ENCODE results near the gene HYDIN. TPM values are rescaled to one million over a fixed set of nuclear protein-coding genes. Genes with fewer than 3 reads are reported as not detected.
A peak's percentile ranks its signal among the peaks of the same experiment; 100 is the strongest.

HYDIN gene
- polyA plus RNA-seq, 2 of the 4 experiments (the other 2 are of a cell fraction): 0.23 to 0.41 TPM

DNA sequence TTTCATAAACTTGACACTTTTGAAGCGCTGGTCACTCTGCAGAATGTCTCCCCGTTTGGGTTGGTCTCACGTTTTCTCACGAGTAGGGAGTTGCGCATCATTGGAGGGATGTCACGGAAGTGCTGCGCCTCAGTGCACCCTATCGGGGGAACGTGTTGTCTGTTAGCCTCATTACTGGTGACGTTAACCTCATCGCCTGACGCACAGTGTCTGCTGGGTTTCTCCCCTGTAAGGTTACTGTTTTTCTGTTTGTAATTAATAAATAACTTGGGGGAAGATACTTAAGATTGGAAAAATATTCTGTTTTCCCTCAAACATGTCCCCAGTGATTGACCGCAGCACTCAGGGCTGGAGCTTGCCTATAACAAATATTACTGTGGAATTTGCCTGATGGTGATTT lies 456.3 kb downstream of the HYDIN start (continued):
- TF ChIP-seq, protein P1, sequence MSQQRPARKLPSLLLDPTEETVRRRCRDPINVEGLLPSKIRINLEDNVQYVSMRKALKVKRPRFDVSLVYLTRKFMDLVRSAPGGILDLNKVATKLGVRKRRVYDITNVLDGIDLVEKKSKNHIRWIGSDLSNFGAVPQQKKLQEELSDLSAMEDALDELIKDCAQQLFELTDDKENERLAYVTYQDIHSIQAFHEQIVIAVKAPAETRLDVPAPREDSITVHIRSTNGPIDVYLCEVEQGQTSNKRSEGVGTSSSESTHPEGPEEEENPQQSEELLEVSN (IDR thresholded peaks at IDR 0.05; ENCODE audit: borderline replicate concordance, low read depth): no peak
- TF ChIP-seq POLR2AphosphoS2 (conservative IDR thresholded peaks at IDR 0.05; ENCODE audit: low read length) (no peak), FOSL2 (IDR thresholded peaks at IDR 0.05) (no peak), FOSL2 (CRISPR knock-in tag; IDR thresholded peaks at IDR 0.05) (no peak), KDM5A (IDR thresholded peaks at IDR 0.05) (no peak), SMC3 (IDR thresholded peaks at IDR 0.05) (no peak)

DNA sequence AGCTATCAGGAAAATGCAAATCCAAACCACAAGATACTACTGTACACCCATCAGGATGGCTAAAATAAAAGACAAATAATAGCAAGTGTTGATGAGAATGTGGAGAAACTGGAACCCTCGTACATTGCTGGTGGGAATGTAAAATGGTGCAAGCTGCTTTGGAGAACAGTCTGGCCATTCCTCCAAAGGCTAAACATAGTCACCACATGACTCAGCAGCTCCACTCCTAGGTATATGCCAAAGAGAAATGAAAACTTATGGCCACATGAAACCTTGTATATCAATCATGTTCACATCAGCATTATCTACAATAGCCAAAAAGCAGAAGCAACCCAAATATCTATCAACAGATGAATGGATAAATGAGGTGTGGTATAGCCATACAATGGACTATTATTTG lies 458.0 kb downstream of the HYDIN start:
- no peak for ATAC-seq
- H3K27ac ChIP-seq: no peak overlapping the region
- DNase-seq (ENCODE audit: low read depth in 1 of 2, low spot score in 1 of 2): no peak
- no peaks in the 10 kb centered on the region for H3K9me3 ChIP-seq
- CTCF ChIA-PET: interaction anchor here (3.0 to 17.5 kb wide), 10 partner anchors 11 to 119 kb away, joined by 26 to 463 read pairs (median 46); partner anchors contain the start of gene MTSS2
- no peak overlapping the region for H3K4me3 ChIP-seq
- FAIRE-seq: no peak
- no peak overlapping the region for H3K4me2 ChIP-seq
- POLR2A ChIA-PET: no interaction called here
- peak; percentile 5 for TF ChIP-seq MAFK (IDR thresholded peaks at IDR 0.05; ENCODE audit: partially characterized antibody)
- TF ChIP-seq, protein P2, sequence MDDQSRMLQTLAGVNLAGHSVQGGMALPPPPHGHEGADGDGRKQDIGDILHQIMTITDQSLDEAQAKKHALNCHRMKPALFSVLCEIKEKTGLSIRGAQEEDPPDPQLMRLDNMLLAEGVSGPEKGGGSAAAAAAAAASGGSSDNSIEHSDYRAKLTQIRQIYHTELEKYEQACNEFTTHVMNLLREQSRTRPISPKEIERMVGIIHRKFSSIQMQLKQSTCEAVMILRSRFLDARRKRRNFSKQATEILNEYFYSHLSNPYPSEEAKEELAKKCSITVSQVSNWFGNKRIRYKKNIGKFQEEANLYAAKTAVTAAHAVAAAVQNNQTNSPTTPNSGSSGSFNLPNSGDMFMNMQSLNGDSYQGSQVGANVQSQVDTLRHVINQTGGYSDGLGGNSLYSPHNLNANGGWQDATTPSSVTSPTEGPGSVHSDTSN (IDR thresholded peaks at IDR 0.05): no peak
- 88% methylated on average over 1 of the region's 1 CpG for whole genome bisulfite sequencing (ENCODE audit: missing lambda C conversion rate)
- peaks cover 24% of the 10 kb centered on the region for H3K4me1 ChIP-seq

DNA sequence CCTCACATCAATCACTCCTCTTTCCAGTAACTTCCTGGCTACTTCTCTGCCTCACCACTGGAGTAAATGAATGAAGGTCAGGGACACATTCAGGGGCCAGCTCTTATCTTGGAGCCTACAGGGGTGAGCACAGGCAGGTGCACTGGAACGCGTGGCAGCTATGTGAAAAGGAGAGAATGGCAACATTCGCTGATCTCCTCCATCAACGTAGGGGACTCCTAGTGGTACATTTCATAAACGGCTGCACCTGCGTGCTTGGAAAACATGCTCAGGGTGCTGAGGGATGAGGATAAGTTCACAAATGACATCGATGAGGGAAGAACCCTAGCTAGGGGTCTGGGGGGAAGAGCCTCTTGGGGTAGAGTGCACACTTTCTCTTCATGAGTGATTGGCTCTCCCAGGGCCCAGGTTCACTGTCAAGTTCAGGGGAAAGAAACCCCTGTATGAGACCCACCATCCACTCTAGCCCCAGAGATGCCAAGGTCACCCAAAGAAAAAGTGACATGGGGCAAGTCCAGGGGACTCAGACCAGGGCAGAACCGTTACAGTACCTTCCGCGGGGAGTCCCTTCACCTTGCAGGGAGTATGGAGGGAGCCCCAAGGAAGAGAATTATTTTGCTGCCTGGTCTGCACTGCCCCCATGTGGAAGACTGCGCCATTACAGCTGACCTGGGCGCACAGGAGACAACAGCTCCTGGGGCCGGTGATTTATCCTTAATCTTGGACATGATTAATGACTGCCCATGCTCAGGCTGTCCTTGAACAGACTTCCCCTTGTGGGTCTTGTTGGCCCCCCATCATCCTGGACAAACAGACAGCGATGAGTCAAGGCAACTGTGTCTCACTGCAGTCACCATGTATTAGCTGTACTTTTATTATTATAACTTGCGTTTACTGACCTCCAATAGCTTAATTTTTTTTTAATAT lies 459.6 kb downstream of the HYDIN start:
- Histone ChIP-seq H3K27ac (peak overlapping the region; percentile 47 to 68), H3K4me2 (peak overlapping the region; percentile 25; the same call in 2 of the 3 replicates), H3K4me1 (peaks cover 27% of the 10 kb centered on the region), H3K4me3 (no peak overlapping the region), H3K9me3 (no peaks in the 10 kb centered on the region)
- peak; percentile 95 for TF ChIP-seq SMC3 (IDR thresholded peaks at IDR 0.05)
- peak; percentile 97 for TF ChIP-seq HOXB5 (CRISPR knock-in tag; IDR thresholded peaks at IDR 0.05)
- TF ChIP-seq TP53 (CRISPR knock-in tag; IDR thresholded peaks at IDR 0.05): peak; percentile 45; the same call in 1 of the 2 replicates
- peak; percentile 96 to 98 for TF ChIP-seq RAD21 (conservative IDR thresholded peaks at IDR 0.05 in 1 of 2, IDR thresholded peaks at IDR 0.05 in 1 of 2)
- TF ChIP-seq, protein P3, sequence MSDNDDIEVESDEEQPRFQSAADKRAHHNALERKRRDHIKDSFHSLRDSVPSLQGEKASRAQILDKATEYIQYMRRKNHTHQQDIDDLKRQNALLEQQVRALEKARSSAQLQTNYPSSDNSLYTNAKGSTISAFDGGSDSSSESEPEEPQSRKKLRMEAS (IDR thresholded peaks at IDR 0.05): 0 out of 2 replicates have a peak, but pooled peaks have one; percentile 26
- TF ChIP-seq, protein P2 (IDR thresholded peaks at IDR 0.05): peak; percentile 44; the same call in 1 of the 2 replicates
- TF ChIP-seq, protein P4, sequence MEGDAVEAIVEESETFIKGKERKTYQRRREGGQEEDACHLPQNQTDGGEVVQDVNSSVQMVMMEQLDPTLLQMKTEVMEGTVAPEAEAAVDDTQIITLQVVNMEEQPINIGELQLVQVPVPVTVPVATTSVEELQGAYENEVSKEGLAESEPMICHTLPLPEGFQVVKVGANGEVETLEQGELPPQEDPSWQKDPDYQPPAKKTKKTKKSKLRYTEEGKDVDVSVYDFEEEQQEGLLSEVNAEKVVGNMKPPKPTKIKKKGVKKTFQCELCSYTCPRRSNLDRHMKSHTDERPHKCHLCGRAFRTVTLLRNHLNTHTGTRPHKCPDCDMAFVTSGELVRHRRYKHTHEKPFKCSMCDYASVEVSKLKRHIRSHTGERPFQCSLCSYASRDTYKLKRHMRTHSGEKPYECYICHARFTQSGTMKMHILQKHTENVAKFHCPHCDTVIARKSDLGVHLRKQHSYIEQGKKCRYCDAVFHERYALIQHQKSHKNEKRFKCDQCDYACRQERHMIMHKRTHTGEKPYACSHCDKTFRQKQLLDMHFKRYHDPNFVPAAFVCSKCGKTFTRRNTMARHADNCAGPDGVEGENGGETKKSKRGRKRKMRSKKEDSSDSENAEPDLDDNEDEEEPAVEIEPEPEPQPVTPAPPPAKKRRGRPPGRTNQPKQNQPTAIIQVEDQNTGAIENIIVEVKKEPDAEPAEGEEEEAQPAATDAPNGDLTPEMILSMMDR (IDR thresholded peaks at IDR 0.05): peak; percentile 95
- no peak for TF ChIP-seq POLR2A (IDR thresholded peaks at IDR 0.05; ENCODE audit: low read length)
- no peak for TF ChIP-seq JUNB (IDR thresholded peaks at IDR 0.05)
- no peak for TF ChIP-seq JUN (IDR thresholded peaks at IDR 0.05)
- DNase-seq (ENCODE audit: low read depth in 1 of 2, low spot score in 1 of 2) (peak; percentile 64 to 70), ATAC-seq (peak; percentile 79 to 93), FAIRE-seq (no peak)
- WGBS (ENCODE audit: missing lambda C conversion rate): 36% methylated on average over 15 of the region's 15 CpGs
- ChIA-PET POLR2A (interaction anchor here (0.6 to 1.1 kb wide), 4 partner anchors 56 to 208 kb away, joined by 3 to 4 read pairs (median 4); partner anchors contain the start of gene MTSS2), CTCF (interaction anchor here (0.7 to 17.5 kb wide), 44 partner anchors 12 to 765 kb away, joined by 3 to 463 read pairs (median 6); partner anchors contain the start of genes CALB2 and MTSS2)

Measured in A549 (cell line).